ENCODE results near the gene HSPA9.
A peak's percentile ranks its signal among the peaks of the same experiment; 100 is the strongest.

Gene HSPA9

DNA sequence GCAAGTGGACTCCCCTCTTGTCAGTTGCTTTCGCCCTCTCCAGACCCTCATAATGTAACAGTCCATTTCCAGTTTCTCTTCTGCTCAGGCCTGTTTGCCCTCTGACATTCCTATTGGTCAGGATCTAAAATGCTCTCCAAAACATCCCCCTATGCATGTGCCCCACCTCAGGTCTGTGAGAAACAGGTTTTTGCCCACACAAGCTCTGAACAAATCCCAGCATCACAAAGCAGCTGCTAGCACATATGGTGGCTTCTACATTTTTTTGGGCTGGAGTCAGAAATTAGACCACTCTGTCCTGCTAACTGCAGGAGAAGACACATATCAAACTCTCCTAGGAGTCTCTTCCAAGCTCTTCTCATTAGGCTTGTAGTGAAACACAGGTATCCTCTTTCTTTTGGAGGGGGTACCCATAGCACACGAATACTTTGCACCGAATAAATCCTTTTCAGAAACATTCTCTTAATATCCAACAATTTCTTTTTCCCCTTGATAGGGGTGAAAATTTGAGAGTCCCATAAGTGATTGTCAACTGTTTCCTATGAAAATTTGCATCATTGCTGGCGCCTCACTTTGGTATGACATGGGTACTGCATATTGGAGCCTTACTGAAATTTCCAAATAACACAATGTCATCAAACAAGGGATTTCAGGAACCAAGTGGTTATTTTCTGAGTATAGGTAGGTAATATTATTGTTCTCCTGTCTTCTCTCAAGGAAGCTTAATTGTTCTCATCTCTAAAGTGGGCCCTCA is 19.3 kb upstream of the HSPA9 start:
- DNase-seq (ENCODE audit: extremely low read depth, low read depth), result no peak
- TF ChIP-seq, protein P1, sequence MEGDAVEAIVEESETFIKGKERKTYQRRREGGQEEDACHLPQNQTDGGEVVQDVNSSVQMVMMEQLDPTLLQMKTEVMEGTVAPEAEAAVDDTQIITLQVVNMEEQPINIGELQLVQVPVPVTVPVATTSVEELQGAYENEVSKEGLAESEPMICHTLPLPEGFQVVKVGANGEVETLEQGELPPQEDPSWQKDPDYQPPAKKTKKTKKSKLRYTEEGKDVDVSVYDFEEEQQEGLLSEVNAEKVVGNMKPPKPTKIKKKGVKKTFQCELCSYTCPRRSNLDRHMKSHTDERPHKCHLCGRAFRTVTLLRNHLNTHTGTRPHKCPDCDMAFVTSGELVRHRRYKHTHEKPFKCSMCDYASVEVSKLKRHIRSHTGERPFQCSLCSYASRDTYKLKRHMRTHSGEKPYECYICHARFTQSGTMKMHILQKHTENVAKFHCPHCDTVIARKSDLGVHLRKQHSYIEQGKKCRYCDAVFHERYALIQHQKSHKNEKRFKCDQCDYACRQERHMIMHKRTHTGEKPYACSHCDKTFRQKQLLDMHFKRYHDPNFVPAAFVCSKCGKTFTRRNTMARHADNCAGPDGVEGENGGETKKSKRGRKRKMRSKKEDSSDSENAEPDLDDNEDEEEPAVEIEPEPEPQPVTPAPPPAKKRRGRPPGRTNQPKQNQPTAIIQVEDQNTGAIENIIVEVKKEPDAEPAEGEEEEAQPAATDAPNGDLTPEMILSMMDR (IDR thresholded peaks at IDR 0.05; ENCODE audit: low read depth, low read length), result peak; percentile 20

DNA sequence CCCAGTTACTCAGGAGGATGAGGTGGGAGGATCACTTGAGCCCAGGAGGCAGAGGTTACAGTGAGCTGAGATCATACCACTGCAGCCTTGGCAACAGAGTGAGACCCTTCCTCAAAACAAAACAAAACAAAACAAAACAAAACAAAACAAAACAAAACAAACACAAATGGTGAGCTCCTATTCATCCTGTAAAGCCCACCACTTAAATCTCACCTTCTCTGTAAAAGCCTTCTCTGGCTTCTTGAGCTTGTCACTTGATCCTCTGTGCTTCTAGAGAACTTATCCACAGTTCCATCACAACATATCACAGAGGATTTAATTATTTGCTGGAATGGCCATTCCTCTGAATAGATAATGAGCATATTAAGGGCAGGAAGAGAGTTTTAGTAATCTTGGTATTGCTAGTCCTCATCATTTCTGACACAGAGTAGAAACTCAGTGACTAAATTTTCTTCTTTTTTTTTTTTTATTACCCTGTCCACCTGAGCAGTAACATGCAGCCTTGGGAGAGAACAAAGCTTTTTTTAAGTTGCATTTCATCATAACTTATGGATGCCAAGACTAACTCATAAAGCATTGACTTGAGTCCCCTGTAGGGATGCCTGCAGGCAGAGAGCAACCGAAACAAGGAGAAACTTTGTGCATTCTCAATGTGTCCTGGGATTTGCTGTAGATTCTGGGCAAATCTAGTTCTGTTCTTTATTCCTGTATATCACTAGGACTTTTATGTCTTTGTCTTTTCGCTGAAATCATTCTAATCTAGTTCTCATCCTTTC is 13.0 kb upstream of the HSPA9 start:
- TF ChIP-seq, protein P1 (IDR thresholded peaks at IDR 0.05; ENCODE audit: low read depth, low read length), result no peak
- DNase-seq (ENCODE audit: extremely low read depth, low read depth), result no peak

DNA sequence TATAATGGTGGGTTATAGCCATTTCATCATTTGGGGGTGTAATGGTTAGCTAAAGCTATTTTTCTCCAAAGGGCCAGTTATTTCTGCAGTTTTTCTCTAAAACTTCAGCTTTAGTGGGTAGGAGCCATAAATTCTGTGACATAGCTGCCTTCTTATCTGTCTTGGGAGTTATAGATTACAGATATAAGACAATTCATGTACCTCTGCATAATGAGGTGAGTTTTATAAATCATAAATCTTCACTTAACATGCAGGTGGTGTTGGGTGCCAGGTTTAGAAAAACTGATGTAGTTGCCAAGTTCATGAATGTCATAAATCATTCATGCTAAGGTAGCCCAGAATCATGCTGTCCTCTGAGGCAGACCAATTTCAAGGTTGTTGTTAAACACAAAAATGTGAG is 10.0 kb upstream of the HSPA9 start:
- DNase-seq (ENCODE audit: extremely low read depth, low read depth), result no peak
- TF ChIP-seq, protein P1 (IDR thresholded peaks at IDR 0.05; ENCODE audit: low read depth, low read length), result no peak

DNA sequence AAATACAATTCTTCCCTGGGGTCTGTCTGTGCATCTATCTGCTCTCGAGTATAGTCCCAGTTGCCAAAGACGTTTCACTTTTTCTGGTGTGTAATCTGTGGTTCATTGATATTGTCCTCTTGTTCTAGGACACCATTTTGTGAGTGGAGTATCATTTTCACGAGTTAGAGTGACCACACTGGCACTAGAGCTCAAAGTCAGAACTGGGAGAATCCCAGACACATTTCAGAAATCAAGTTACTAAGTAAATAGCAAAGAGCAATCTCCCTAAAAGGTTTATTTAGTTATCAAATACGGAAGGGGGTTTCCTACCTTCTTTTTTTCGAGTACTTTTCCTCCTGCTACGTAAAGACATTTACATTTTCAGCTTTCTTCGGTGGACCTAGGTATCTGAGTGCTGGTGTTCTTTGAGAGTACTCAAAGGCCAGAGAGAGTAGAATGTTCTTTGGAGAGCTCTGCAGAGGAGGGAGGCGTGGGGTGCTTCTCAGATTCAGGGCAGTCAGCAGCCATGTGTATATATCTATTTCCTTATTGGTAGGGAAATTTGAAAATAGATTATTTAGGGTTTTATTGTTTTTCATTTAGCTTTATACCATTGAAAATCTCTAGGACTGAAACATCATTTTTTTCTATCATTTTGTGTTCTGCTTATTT is 8.9 kb upstream of the HSPA9 start:
- DNase-seq (ENCODE audit: extremely low read depth, low read depth), result no peak

DNA sequence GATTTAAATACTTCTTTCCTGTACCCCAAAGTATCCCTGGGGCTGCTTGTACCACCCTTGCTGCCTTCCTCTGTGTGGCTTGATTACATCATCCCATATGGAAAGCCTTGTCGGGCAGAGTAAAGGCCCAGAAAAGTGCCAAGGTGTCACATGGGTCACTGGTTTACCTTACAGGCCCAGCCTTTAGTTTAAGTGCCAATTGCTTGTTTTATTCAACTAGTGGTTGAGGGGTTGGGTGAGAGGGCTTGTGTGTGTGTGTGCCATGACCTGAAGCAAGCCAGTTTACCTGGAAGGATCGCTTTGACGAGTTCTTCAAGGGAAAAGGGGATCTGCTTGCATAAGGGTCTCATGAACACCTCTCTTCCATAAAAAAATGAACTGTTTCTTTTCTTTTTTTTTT is 7.8 kb upstream of the HSPA9 start:
- DNase-seq (ENCODE audit: extremely low read depth, low read depth), result no peak
- TF ChIP-seq, protein P1 (IDR thresholded peaks at IDR 0.05; ENCODE audit: low read depth, low read length), result no peak

More for the DNA sequence above, 8.9 kb upstream of the HSPA9 start:
- TF ChIP-seq, protein P1 (IDR thresholded peaks at IDR 0.05; ENCODE audit: low read depth, low read length), result no peak

DNA sequence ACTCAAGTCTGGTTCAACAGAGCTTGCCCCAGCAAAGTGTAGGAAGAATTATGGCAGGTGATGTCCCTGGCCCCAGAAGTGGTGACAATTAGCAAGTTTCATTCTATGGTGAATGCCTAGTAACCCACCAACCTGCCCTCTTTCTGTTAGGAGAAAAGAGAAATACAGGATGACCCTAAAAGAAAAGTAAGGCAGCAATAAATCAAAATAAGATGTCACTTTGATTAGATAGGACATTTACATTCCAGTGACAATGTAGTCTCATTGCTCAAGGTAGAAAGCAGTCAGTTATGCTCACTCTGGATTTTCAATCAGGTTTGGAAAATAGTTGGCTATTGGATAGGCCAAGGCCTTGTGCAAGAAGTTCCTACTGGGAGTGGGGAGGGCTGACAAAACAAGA is 5.6 kb upstream of the HSPA9 start:
- DNase-seq (ENCODE audit: extremely low read depth, low read depth), result no peak
- TF ChIP-seq, protein P1 (IDR thresholded peaks at IDR 0.05; ENCODE audit: low read depth, low read length), result no peak

DNA sequence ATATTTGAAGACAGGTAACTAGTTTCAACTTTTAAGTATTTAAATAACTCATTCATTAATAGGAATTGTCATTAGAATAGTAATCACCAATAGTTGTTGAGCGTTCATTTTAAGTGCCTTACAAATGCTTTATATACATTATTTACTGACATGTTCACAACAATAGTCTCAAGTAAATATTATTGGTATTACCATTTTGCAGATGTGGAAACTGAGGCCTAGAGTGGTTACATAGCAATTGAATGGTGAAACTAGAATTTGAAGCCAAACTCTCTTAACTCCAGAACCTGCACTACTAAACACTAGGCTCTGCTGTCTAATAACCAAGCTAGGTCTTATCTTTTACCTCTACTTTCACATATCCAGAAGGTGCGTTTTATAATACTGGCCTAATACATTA is 4.8 kb upstream of the HSPA9 start:
- no peak for DNase-seq (ENCODE audit: extremely low read depth, low read depth)
- TF ChIP-seq, protein P1 (IDR thresholded peaks at IDR 0.05; ENCODE audit: low read depth, low read length), result no peak

Data from AG09319 (cell line).